A673 (cell line): ENCODE data around the gene GARNL3.

Source experiments
- EZH2 ChIP-seq: fragments of 200-600 bp; sonication (generic); IDR thresholded peaks from 2 replicates; pipeline ENCODE4 v1.6.1; 2017; ENCODE audit warnings: borderline replicate concordance, low read depth, mild to moderate bottlenecking, mixed read lengths, antibody characterized with exemption, low read length; ENCODE audit not compliant: poor library complexity, severe bottlenecking
- TF ChIP-seq, protein P1 (sequence below): fragments of 300-800, 200-600 bp; sonication (generic); conservative IDR thresholded peaks from 2 replicates; pipeline ENCODE4 v1.5.1; 2017; ENCODE audit warnings: low read depth, mild to moderate bottlenecking, antibody characterized with exemption, low read length, moderate library complexity, mixed read lengths

DNA sequence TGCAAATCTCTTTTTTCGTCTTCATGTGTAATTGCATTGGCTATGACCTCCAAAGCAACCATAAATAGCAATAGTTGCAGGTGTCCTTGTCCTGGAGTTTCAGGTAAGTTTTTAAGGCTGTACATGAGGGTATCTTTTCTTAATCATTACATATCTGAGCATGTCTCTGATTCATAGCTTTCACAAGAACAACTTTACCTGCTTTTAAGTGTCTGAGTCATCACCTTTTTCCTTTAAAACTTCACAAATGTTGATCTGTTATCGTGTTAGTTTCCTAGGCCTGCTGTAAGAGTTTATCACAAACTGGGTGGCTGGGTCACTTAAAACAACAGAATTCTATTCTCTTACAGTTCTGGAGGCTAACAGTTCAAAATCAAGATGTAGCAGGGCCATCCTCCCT is 13.8 kb downstream of the GARNL3 start:
- TF ChIP-seq, protein P1, sequence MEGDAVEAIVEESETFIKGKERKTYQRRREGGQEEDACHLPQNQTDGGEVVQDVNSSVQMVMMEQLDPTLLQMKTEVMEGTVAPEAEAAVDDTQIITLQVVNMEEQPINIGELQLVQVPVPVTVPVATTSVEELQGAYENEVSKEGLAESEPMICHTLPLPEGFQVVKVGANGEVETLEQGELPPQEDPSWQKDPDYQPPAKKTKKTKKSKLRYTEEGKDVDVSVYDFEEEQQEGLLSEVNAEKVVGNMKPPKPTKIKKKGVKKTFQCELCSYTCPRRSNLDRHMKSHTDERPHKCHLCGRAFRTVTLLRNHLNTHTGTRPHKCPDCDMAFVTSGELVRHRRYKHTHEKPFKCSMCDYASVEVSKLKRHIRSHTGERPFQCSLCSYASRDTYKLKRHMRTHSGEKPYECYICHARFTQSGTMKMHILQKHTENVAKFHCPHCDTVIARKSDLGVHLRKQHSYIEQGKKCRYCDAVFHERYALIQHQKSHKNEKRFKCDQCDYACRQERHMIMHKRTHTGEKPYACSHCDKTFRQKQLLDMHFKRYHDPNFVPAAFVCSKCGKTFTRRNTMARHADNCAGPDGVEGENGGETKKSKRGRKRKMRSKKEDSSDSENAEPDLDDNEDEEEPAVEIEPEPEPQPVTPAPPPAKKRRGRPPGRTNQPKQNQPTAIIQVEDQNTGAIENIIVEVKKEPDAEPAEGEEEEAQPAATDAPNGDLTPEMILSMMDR: no peak
- TF ChIP-seq EZH2: no peak
